COLO668 (cell line): ENCODE measurements around the gene STAT4.
"Not testable (repeated sequence)": the region's sequence is repeated elsewhere in the genome, so short reads cannot be mapped to it uniquely, and the experiment has no call there.

Experiments
- DNase-seq: peaks from one replicate; lab custom pipeline; 2025; ENCODE audit not compliant: unreplicated experiment; lab: John Stamatoyannopoulos, UW

The STAT4 gene

GRCh38 chr2:190997526-190998113 is 153.2 kb downstream of the STAT4 start:
- no peak for DNase-seq

- DNase-seq: no peak
These were observed 153.8 kb downstream of the STAT4 start for GRCh38 chr2:190996947-190997346.

GRCh38 chr2:190996338-190996946 is 154.4 kb downstream of the STAT4 start:
- DNase-seq: peak; percentile 29

- not testable (repeated sequence) for DNase-seq
These were observed 155.5 kb downstream of the STAT4 start for GRCh38 chr2:190995315-190995714.

GRCh38 chr2:190994148-190994547 is 156.6 kb downstream of the STAT4 start:
- no peak for DNase-seq

DNA sequence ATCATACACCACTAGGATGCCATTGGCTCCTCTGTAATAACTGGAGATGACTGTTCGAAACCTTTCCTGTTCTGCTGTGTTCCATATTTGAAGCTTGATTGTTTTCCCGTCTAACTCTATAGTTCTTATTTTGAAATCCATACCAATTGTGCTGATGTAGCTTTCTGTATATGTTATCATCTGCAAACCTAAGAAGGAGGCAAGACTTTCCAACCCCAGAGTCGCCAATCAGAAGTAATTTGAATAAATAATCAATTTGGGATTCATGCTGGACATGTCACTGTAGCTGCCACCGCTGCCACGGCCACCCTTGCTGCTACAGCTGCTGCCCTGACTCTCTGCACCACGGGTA is 157.5 kb downstream of the STAT4 start:
- DNase-seq: no peak

DNA sequence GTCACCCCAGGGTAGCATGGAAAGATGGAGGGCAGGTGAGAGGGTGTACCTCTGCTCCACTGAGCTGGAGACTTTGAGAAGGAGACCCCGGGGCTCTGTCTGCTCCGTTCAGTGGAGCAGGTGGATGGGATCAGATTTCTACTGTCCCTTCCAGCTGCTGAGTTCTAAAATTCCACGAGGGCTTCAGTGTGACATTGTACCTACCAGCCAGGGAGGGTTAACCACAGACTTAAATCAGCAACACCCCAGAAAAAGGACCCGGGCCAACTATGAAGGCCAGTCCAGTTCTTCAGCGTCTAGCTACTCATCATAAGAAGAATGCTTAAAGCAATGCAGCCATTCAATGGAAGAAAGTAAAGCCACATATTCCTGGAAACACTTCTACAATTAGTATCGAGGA is 160.7 kb downstream of the STAT4 start:
- no peak for DNase-seq

- no peak for DNase-seq
These were observed 161.9 kb downstream of the STAT4 start for GRCh38 chr2:190988910-190989309.

GRCh38 chr2:190987938-190988337 is 162.9 kb downstream of the STAT4 start:
- no peak for DNase-seq

DNA sequence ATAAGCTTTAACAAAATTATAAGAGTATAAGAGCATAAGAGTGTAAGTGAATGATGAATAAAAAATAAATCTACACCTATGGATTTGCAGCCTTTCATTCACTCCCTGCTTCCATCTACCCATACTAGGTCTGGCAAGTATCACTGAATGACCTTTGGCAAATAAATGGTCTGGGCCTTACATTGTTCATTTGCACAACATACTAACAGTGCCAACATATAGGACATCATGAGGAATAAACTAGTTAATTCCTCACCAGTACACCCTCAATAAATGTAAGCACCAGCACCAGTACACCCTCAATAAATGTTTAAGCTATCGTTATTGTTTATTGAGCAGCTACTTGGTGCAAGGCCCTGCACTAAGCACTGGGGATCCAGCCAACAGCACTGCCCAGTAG is 163.7 kb downstream of the STAT4 start:
- DNase-seq: no peak

DNA sequence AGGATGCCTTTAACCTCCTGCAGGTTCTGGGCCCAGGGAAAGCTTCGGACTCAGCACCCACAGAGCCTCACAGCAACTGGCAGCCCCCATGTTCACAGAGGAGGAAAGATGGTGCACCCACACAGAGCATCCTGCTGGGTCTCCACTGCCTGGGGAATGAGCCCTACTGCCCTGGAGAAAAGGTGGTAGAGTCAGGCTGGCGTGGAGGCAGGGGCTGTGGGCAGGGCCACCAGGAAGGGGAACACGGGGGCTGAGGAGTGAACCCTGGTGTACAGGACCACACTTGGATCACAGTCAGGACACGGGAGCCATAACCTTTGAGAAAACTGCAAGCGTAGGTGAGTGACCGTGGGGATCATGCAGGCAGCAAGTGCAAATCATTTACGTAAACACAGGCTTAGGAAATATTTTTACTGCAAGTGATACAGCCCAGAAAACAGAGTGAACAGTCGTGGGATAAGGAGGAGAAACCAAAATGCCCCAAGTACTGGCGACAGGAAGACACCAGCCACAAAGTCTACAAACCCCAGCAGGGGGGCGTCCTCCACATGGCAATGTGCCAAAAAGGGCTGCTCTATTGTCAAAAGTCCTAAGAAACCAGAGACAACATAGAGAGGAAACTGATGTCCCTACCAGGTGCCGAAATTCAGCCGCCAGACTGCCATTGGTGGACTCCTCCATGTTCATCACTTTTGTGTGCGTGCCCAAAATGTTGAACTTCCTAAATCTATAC is 164.4 kb downstream of the STAT4 start:
- DNase-seq: peak; percentile 34

- DNase-seq: no peak
These were observed 166.2 kb downstream of the STAT4 start for GRCh38 chr2:190984595-190984994.

DNA sequence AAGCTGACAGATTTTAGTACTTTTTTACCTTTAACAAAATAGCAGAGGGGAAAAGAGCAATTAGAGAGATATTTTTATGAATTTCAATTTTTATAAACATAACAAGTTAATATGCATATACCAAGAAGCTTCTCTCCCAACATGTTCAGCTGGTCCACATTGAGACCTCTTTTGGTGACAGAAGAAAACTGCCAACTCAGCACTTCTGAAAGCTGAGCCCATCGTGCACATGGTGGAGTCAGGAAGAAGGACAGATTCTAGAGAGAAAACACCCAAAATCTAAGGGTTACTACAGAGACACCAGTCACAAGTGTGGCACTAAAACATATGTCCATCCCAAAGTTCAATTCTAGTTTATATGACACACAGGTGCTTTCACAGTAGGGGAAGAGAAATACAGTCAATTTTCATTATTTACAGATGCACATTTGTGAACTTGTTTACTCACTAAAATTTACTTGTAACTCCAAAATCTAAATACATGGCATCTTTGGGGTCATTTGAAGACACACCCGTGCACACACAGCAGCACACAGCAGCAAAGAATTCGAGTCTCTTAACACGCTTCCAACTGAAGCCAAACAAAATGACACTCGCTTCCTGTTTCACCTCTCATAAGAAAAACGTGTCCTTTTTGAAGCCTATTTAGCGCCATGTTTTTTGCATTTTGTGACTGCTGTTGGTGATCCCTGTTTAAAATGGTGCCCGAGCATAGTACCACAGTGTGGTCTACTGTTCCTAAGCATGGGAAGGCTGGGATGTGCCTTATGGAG is 168.3 kb downstream of the STAT4 start:
- DNase-seq: no peak

DNA sequence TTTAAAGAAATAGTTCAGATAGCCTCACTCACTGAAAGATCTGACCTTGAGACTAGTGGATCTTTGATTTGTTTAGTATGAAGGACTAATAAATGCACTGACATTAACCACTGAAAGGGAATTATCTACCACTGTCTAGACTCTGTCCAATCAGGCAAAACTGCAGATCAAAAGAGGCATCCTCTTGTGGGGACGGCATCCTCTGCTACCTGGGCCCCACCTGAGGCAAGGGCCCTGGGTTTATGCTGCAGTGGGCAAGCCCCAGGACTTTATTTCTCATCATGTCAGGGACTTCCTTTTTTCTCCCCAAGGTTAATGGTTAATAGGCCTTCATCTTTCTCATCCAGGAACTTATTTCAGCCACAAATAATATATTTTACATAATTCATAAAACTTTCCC is 169.1 kb downstream of the STAT4 start:
- DNase-seq: no peak

DNA sequence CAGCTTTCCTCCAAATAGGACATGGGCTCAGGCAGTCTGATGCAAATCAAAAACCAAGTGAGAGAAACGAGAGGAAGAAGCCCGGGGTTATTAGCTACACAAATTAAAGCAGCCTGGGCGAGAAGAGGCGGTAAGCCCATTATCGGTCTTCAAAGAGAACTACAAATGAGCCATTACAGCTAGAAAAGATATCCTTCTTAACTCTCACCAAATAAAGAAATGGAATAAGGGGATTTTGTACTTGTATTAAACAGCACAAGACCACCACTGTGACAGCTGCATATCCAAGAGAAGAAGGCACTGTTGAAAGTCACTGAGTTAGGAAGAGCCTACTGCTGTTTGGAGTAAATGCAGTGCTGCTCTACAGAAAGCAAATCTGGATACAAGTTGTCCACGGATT is 169.5 kb downstream of the STAT4 start:
- DNase-seq: no peak

DNA sequence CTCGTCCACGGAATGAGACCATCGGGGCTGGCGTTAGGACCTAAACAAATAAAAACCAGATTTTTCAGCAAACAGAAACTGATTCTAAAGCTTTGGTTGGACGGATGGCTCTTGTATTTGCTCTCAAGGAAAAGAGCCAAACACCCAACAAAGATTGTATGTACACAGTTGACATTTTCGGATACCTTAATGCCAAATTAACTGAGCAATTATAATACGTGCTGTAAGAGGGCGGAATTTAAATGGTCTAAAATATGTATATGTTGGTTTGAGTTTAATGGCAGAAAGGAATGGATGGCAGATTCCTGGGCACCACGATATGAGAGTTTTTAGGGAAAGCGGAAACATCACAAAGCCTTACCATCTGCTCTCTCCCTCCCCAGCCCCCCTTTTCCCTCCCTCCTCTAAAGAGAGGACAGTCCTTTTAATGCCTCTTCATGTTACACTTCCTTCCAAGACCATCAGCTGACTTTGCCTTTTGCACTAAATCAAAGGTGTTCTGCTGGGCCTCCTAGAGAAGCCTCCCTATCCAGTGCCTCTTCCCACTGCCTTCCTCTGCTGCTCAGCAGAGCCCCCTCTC is 170.1 kb downstream of the STAT4 start:
- DNase-seq: no peak

GRCh38 chr2:190979906-190980629 is 170.7 kb downstream of the STAT4 start:
- peak; percentile 58 for DNase-seq
